Measurements from ENCODE around the gene APP. TPM values are rescaled to one million over a fixed set of nuclear protein-coding genes. Genes with fewer than 3 reads are reported as not detected.

APP gene
- total and polyA plus RNA-seq, 10 of the 15 experiments (the other 5 are each of a cell fraction or from before 2014, with no cell fraction given), result 8.8 to 94.9 (median 51.0) TPM

GRCh38 chr21:25913479-25913878 lies 257.1 kb downstream of the APP start:
- FAIRE-seq, result no peak
- no peak for ATAC-seq
- ChIA-PET POLR2A (no interaction called here), CTCF (no interaction called here), SMC1A (ENCODE audit: uncharacterized antibody, unreplicated experiment) (no interaction called here), RAD21 (ENCODE audit: unreplicated experiment) (no interaction called here)
- no peak overlapping the region for H3K4me2 ChIP-seq (ENCODE audit: control insufficient read depth, insufficient read depth)
- H3K36me3 ChIP-seq (ENCODE audit: control insufficient read depth in 2 of 2, insufficient read depth in 2 of 2, low read length in 1 of 2), result no peaks in the 10 kb centered on the region; a peak in 1 of 4 replicates
- H3K4me3 ChIP-seq, result no peak overlapping the region
- in situ Hi-C loops (cut with MboI) (no loop called here), intact Hi-C loops (cut with micrococcal nuclease; ENCODE audit: unreplicated experiment) (no loop called here)
- no peaks in the 10 kb centered on the region for H3K27me3 ChIP-seq (replicated peaks in 1 of 2; ENCODE audit: control insufficient read depth in 2 of 2, insufficient read depth in 2 of 2, low read length in 1 of 2)
- no peak for DNase-seq (ENCODE audit: low read depth, low spot score)
- H2AFZ ChIP-seq (ENCODE audit: control insufficient read depth, low read depth, low read length), result no peak overlapping the region
- 17% methylated on average over 3 of the region's 3 CpGs for WGBS (ENCODE audit: insufficient coverage, insufficient replicate concordance, low lambda C conversion rate, missing lambda C conversion rate)
- no peak overlapping the region for H3K9ac ChIP-seq (ENCODE audit: control insufficient read depth, insufficient read depth, low read length)
- H3K4me1 ChIP-seq (ENCODE audit: control insufficient read depth, insufficient read depth, low read length), result no peaks in the 10 kb centered on the region
- H3K9me3 ChIP-seq (replicated peaks; ENCODE audit: control insufficient read depth, insufficient read depth, low read length), result no peaks in the 10 kb centered on the region
- no peaks in the 10 kb centered on the region for H3K79me2 ChIP-seq (ENCODE audit: control insufficient read depth, insufficient read depth, low read length)
- H3K27ac ChIP-seq (ENCODE audit: control insufficient read depth, insufficient read depth), result no peak overlapping the region
- no peaks in the 10 kb centered on the region for H4K20me1 ChIP-seq (ENCODE audit: control insufficient read depth, insufficient read depth)
- no TSS peak for BruUV-seq (replicated peaks)
- TF ChIP-seq, protein P1, sequence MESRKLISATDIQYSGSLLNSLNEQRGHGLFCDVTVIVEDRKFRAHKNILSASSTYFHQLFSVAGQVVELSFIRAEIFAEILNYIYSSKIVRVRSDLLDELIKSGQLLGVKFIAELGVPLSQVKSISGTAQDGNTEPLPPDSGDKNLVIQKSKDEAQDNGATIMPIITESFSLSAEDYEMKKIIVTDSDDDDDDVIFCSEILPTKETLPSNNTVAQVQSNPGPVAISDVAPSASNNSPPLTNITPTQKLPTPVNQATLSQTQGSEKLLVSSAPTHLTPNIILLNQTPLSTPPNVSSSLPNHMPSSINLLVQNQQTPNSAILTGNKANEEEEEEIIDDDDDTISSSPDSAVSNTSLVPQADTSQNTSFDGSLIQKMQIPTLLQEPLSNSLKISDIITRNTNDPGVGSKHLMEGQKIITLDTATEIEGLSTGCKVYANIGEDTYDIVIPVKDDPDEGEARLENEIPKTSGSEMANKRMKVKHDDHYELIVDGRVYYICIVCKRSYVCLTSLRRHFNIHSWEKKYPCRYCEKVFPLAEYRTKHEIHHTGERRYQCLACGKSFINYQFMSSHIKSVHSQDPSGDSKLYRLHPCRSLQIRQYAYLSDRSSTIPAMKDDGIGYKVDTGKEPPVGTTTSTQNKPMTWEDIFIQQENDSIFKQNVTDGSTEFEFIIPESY (IDR thresholded peaks at IDR 0.05), result no peak
- TF ChIP-seq SREBF1 (IDR thresholded peaks at IDR 0.05; ENCODE audit: low read length) (no peak), RUNX3 (IDR thresholded peaks at IDR 0.05; ENCODE audit: low read length) (peak; percentile 15; the same call in 1 of the 2 replicates), PRDM15 (CRISPR knock-in tag; IDR thresholded peaks at IDR 0.05) (no peak), BCL11A (IDR thresholded peaks at IDR 0.05; ENCODE audit: low read depth, low read length) (no peak), WRNIP1 (IDR thresholded peaks at IDR 0.05; ENCODE audit: borderline replicate concordance, low read depth, low read length) (no peak), MEF2B (IDR thresholded peaks at IDR 0.05; ENCODE audit: partially characterized antibody, poor library complexity, severe bottlenecking) (peak; percentile 60), JUND (IDR thresholded peaks at IDR 0.05; ENCODE audit: low read depth, low read length) (no peak)
- TF ChIP-seq, protein P2, sequence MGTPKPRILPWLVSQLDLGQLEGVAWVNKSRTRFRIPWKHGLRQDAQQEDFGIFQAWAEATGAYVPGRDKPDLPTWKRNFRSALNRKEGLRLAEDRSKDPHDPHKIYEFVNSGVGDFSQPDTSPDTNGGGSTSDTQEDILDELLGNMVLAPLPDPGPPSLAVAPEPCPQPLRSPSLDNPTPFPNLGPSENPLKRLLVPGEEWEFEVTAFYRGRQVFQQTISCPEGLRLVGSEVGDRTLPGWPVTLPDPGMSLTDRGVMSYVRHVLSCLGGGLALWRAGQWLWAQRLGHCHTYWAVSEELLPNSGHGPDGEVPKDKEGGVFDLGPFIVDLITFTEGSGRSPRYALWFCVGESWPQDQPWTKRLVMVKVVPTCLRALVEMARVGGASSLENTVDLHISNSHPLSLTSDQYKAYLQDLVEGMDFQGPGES (IDR thresholded peaks at IDR 0.05), result no peak
- TF ChIP-seq, protein P3, sequence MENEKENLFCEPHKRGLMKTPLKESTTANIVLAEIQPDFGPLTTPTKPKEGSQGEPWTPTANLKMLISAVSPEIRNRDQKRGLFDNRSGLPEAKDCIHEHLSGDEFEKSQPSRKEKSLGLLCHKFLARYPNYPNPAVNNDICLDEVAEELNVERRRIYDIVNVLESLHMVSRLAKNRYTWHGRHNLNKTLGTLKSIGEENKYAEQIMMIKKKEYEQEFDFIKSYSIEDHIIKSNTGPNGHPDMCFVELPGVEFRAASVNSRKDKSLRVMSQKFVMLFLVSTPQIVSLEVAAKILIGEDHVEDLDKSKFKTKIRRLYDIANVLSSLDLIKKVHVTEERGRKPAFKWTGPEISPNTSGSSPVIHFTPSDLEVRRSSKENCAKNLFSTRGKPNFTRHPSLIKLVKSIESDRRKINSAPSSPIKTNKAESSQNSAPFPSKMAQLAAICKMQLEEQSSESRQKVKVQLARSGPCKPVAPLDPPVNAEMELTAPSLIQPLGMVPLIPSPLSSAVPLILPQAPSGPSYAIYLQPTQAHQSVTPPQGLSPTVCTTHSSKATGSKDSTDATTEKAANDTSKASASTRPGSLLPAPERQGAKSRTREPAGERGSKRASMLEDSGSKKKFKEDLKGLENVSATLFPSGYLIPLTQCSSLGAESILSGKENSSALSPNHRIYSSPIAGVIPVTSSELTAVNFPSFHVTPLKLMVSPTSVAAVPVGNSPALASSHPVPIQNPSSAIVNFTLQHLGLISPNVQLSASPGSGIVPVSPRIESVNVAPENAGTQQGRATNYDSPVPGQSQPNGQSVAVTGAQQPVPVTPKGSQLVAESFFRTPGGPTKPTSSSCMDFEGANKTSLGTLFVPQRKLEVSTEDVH (IDR thresholded peaks at IDR 0.05; ENCODE audit: low read depth, partially characterized antibody), result no peak
- TF ChIP-seq, protein P4, sequence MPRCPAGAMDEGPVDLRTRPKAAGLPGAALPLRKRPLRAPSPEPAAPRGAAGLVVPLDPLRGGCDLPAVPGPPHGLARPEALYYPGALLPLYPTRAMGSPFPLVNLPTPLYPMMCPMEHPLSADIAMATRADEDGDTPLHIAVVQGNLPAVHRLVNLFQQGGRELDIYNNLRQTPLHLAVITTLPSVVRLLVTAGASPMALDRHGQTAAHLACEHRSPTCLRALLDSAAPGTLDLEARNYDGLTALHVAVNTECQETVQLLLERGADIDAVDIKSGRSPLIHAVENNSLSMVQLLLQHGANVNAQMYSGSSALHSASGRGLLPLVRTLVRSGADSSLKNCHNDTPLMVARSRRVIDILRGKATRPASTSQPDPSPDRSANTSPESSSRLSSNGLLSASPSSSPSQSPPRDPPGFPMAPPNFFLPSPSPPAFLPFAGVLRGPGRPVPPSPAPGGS (IDR thresholded peaks at IDR 0.05; ENCODE audit: borderline replicate concordance, insufficient read depth, low read depth, low read length, poor library complexity, severe bottlenecking), result no peak
- TF ChIP-seq, protein P5, sequence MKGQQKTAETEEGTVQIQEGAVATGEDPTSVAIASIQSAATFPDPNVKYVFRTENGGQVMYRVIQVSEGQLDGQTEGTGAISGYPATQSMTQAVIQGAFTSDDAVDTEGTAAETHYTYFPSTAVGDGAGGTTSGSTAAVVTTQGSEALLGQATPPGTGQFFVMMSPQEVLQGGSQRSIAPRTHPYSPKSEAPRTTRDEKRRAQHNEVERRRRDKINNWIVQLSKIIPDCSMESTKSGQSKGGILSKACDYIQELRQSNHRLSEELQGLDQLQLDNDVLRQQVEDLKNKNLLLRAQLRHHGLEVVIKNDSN (IDR thresholded peaks at IDR 0.05; ENCODE audit: borderline replicate concordance, extremely low read length, insufficient read depth, low read depth, low read length), result no peak

Data from GM12878 (cell line).